GM12864 (cell line): Measurements from ENCODE around the gene CLCN2.

Experiments used
- DNase-seq: peaks from one replicate; pipeline ENCODE4 v3.0.0-alpha.2; 2011; ENCODE audit warnings: low read depth
- H3K4me3 ChIP-seq: 2 replicates; pipeline ENCODE4 v1.5.1; 2011; ENCODE audit warnings: mild to moderate bottlenecking, low read depth, low read length, control low read depth
- TF ChIP-seq, protein P1 (sequence below): IDR thresholded peaks from 2 replicates; pipeline ENCODE4 v1.5.1; 2011; ENCODE audit warnings: low read depth, mild to moderate bottlenecking, moderate library complexity, low read length, control low read depth, inconsistent platforms; ENCODE audit errors: missing control alignments

CLCN2 gene

DNA sequence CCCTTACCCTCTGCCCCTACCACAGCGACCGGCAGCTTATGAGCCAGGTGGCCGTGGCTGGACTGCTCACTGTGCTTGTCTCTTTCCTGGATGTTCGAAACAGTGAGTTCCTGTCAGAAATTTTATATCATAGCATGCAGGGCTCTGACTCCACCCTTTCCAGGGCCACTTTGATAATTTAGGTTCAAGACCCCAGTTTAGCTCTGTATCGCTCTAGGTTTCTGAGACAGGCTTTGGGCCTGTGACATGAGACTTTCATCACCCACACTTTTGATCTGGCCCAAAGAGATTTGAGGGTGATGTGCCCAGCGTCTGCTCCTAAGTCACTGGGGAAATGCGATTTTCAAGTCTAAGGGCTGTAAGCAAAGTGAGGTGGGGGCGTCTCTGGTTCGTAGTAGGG lies 53.5 kb downstream of the CLCN2 start:
- no peak for DNase-seq
- H3K4me3 ChIP-seq = no peak overlapping the region
- TF ChIP-seq, protein P1, sequence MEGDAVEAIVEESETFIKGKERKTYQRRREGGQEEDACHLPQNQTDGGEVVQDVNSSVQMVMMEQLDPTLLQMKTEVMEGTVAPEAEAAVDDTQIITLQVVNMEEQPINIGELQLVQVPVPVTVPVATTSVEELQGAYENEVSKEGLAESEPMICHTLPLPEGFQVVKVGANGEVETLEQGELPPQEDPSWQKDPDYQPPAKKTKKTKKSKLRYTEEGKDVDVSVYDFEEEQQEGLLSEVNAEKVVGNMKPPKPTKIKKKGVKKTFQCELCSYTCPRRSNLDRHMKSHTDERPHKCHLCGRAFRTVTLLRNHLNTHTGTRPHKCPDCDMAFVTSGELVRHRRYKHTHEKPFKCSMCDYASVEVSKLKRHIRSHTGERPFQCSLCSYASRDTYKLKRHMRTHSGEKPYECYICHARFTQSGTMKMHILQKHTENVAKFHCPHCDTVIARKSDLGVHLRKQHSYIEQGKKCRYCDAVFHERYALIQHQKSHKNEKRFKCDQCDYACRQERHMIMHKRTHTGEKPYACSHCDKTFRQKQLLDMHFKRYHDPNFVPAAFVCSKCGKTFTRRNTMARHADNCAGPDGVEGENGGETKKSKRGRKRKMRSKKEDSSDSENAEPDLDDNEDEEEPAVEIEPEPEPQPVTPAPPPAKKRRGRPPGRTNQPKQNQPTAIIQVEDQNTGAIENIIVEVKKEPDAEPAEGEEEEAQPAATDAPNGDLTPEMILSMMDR = no peak

DNA sequence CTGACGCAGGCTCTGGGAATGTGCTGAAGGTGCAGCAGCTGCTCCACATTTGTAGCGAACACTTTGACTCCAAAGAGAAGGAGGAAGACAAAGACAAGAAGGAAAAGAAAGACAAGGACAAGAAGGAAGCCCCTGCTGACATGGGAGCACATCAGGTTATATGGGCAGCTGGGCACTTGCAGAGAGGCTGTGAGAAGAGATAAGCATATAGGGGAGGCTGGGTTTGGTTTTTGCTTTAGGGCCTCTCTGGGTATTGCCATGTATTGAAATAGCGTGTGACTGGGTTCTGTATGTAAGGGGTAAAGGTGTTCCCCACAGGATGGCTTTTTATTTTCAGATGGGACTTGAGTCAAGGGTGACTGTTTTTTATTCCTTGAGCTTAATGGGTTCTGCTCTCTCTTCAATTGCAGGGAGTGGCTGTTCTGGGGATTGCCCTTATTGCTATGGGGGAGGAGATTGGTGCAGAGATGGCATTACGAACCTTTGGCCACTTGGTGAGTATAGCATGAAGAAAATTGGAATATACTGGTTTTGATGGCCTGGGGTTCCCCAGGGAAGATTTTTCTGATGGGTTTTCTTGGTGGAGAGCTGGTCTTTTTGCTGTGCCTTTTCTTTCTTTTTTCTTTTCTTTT lies 54.9 kb downstream of the CLCN2 start:
- no peak for DNase-seq
- H3K4me3 ChIP-seq = no peak overlapping the region
- TF ChIP-seq, protein P1 = no peak

DNA sequence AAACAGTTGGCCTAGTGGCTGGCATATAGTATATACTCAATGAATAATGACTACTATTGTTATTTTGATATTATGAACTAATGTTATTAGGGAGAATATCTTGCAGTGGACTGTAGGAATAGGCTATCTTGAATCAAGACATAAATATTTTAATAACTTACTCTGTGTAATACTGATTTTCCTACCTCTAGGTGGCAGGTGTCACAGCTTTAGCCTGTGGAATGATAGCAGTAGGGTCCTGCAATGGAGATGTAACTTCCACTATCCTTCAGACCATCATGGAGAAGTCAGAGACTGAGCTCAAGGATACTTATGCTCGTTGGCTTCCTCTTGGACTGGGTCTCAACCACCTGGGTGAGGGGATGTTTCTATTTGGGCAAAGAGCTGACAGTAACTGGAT lies 55.8 kb downstream of the CLCN2 start:
- TF ChIP-seq, protein P1 = peak; percentile 16
- no peak overlapping the region for H3K4me3 ChIP-seq
- DNase-seq = no peak

DNA sequence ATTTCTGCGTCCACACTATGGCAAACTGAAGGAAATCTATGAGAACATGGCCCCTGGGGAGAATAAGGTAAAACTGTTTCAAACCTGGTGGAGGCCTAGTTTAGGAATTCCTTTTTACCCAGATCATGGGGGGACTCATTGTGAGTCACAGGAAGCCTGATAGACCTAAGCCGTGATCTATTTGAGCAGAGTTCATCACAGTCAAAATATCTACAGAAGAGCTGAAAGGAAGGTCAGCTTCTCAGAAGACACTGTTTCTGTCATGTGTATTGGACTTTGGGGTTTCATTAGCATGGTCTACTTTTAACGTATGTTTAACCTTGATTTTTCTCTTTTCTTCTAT lies 61.1 kb downstream of the CLCN2 start:
- TF ChIP-seq, protein P1 = no peak
- peak overlapping the region; percentile 89 for H3K4me3 ChIP-seq
- DNase-seq = no peak

DNA sequence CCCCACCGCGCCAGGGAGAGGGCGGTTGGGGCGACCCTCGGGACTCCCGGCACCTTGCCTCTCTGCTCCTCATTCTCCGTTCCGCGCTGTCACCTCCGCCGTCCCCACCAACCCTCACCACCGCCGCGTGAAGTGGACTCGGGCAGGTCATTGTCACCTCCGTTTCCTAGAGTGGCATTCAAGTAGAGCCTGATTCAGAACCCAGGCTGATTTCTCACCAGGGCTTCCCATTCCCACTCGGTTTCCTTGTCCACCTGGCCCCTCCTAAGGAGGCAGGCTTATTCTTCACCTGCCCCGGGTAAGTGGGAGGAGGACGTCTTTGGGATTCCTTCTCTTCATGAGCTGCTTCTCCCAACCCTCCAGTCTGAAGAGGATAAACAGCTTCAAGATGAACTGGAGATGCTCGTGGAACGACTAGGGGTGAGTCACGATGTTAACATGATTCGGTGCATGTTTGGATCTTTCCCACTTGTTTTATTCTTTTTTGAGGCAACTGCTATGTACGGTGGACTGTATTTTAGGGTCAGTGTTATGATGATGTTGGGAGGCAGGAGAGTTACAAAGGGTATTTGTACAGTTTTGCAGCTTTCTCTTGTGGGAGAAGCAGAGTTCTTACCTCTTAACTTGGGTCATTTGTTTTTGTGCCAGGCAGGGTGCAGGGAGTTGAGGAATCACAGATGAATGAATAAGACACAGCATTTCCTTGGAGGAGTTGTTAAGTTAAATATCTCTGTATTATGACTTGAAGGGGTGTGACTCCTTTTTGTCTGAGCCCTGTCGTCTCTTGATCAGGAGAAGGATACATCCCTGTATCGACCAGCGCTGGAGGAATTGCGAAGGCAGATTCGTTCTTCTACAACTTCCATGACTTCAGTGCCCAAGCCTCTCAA lies 61.7 kb downstream of the CLCN2 start:
- peak overlapping the region; percentile 89 for H3K4me3 ChIP-seq
- DNase-seq = no peak
- TF ChIP-seq, protein P1 = no peak

DNA sequence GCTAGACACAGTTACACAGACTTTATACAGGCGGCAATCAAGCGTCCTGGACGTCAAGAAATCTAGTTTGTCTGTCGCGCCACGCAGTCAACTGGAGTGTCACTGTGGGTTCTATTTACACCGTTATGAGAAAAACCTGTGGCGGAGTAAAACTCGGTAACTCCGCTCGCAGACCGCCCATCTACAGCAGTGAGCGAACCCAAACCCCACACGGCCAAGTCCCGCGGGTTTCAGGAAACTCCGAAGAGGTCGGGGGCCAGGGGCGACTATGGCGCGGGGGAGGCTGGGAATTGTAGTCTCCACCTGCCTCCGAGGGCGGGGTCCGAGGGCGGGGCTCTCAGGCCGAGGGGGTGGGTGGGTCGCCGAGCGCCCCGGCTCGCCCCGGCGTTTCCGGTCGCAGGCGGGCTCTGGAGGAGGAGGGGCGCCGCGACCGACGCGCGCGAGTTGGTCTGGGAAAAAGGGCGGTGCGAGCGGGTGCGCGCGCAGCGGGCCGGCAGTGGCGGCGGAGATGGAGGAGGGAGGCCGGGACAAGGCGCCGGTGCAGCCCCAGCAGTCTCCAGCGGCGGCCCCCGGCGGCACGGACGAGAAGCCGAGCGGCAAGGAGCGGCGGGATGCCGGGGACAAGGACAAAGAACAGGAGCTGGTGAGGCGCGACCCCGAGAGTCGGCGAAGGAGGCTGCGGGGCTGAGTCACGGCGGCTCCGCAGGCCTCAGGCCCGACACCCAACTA lies 62.5 kb downstream of the CLCN2 start, which contains the start of gene PSMD2:
Gene PSMD2 (plus strand): TSS at position 483 of the 729 bp plus-strand sequence. CDS start 26 bp downstream, at position 509.
- peak; percentile 86 for DNase-seq
- TF ChIP-seq, protein P1 = no peak
- H3K4me3 ChIP-seq = peak within 1 kb of the TSS; percentile 89
